HG02763 (cell line): ENCODE data around the gene SFN.
A peak's percentile ranks its signal among the peaks of the same experiment; 100 is the strongest.
"Not testable (repeated sequence)": the region's sequence is repeated elsewhere in the genome, so short reads cannot be mapped to it uniquely, and the experiment has no call there.

ENCODE experiments used
- ATAC-seq: cut with Tn5 transposase; IDR thresholded peaks from one replicate; pipeline ENCODE4 v1.9.1; 2021; ENCODE audit warnings: mild to moderate bottlenecking, moderate library complexity; ENCODE audit not compliant: unreplicated experiment

The SFN gene

GRCh38 chr1:26838474-26839338, 24.2 kb upstream of the SFN start:
- ATAC-seq: peak; percentile 83

DNA sequence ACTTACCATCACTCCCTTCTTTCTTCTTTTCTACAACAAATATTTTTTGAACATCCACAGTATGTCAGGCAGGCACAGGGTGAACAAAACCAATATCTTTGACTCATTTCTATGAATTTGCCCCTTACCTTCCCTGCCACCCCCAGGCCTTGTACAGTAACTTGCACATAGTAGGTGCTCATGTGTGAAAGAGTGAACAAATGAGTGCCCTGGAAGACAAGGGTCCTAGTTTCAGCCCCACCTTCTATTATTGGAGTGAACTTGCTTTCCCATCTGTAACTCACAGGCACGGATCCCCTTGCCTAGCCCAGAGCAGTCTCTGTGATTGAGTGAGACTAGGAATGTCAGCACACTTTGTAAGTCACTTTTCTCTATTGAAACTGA, 23.6 kb upstream of the SFN start:
- ATAC-seq: no peak

- no peak for ATAC-seq
Observed at GRCh38 chr1:26839779-26840178, 23.2 kb upstream of the SFN start.

DNA sequence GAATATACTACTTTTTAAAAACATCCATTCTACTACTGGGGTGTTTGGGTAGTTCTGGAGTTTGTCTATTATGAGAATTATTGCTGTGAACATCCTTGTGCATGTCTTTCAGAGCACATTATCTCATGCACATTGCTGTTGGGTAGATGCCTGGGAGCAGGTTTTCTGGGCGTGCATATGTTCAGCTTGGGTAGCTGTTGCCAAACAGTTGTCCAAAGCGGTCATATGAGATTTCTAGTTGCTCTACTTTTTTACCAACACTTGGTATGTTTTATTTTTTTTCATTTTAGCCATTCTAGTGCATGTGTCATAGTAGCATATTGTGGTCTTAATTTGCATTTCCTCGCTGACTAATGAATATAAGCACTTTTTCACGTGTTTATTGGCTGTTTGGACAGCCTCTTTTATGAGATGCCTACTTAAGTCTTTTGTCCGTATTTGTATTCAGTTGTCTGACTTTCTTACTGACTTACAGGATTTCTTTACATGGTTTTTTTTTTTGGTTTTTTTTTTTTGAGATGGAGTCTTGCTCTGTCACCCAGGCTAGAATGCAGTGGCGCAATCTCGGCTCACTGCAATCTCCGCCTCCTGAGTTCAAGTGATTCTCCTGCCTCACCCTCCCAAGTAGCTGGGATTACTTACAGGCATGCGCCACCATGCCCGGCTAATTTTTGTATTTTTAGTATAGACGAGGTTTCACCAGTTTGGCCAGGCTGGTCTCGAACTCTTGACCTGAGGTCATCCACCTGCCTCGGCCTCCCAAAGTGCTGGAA, 18.3 kb upstream of the SFN start:
- ATAC-seq: no peak

DNA sequence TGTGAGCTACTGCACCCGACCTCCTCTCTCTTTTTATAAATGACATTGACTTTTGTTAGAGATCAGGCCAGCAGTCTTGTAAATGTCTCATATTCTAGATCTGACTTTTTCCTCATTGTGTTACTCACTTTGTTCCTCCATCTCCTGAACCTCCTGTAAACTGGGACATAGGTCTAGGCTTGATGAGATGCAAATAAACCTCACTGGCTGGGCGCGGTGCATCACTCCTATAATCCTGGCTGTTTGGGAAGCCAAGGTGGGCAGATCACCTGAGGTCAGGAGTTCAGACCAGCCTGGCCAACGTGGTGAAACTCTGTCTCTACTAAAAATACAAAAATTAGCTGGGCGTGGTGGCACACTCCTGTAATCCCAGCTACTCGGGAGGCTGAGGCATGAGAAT, 15.1 kb upstream of the SFN start:
- ATAC-seq: not testable (repeated sequence)

DNA sequence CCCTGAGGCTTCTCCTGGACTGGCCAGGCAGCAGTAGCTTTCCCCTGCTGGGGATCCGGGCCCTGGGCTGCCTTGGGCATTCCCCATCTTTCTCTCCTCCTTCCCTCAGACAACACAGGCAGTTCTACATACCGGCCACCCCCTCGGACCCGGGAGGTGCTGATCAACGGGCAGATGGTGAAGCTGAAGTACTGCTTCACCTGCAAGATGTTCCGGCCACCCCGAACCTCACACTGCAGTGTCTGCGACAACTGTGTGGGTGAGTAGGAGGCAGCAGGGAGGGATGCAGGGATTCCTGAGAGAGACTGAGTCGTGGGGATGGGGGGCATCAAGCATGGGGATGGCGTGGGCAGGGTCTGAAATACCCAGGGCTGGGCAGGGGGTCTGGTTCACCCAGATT, 14.4 kb upstream of the SFN start:
- ATAC-seq: no peak

- ATAC-seq: no peak
Observed at GRCh38 chr1:26848941-26849774, 13.8 kb upstream of the SFN start.

DNA sequence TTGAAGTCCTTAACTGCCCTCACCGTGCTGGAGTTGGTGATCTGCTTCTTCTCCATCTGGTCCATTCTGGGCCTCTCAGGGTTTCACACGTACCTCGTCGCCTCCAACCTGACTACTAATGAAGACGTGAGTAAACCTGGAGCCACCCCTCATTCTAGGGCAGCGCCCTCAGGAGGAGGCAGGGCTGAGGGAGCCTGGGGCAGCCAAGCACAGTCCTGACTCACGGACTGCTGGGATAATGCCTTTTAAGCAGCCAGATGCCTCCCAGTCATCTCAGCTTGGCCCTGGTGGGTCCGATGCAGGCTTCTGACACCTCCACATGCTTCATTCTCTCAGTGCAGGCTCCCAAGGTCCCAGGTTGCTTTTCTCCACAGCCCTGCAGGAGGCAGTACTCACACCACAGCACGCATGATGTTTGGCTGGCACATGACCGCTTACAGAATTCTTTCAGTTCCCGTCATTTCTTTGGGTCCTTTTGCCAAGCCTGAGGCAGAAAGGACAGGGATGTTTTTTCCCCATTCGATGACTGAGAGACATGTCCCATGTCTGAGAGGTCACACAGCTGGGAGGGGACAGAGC, 11.8 kb upstream of the SFN start:
- ATAC-seq: no peak

GRCh38 chr1:26852701-26853100, 10.2 kb upstream of the SFN start:
- no peak for ATAC-seq

GRCh38 chr1:26853156-26853555, 9.8 kb upstream of the SFN start:
- ATAC-seq: no peak

GRCh38 chr1:26853600-26853999, 9.3 kb upstream of the SFN start:
- no peak for ATAC-seq

- no peak for ATAC-seq
Observed at GRCh38 chr1:26854906-26855305, 8.0 kb upstream of the SFN start.

- ATAC-seq: no peak
Observed at GRCh38 chr1:26855636-26856035, 7.3 kb upstream of the SFN start.

GRCh38 chr1:26856181-26856580, 6.8 kb upstream of the SFN start:
- no peak for ATAC-seq

DNA sequence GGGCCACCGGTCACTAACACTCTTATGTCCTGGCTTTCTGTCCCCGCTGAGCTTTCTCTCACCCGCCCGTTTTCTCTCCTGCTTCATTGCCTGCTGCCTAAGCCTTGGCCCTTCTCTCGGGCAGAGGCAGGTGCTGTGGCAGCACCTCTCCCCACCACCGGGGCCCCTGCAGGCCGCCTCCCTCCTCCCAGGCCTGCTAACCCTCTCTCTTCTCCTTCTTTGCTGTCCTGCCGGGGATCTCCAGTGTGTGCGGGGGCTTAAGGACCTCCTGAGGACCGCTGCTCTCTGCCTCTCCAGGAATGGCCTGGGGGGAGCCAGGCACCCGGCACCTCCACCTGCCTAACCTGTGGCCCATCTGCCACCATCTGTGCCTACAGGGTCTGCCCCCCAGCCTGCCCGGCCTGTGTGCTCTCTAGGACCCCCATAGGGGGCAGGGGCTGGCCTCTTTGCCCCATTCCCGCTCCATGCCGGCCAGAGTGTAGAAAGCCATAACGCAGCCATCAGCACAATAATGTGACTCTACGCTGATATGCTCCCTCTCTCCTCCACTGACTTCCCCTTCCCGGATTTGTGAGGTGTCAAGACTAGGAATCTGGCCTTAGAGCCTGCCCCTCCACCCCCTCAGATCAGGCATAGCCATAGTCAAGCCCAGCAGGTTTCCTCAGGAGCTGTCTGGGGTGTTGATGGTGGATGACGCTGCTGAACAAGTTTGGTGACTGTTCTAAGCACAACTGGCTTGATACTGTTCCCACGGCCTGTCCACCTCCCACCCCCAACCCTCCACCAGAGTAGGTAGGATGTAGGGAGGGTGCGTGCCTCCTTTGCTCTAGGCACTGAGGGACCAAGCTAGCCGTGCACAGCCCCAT, 6.1 kb upstream of the SFN start:
- ATAC-seq: no peak

GRCh38 chr1:26857473-26858060, 5.4 kb upstream of the SFN start:
- no peak for ATAC-seq

GRCh38 chr1:26858160-26858559, 4.8 kb upstream of the SFN start:
- no peak for ATAC-seq

DNA sequence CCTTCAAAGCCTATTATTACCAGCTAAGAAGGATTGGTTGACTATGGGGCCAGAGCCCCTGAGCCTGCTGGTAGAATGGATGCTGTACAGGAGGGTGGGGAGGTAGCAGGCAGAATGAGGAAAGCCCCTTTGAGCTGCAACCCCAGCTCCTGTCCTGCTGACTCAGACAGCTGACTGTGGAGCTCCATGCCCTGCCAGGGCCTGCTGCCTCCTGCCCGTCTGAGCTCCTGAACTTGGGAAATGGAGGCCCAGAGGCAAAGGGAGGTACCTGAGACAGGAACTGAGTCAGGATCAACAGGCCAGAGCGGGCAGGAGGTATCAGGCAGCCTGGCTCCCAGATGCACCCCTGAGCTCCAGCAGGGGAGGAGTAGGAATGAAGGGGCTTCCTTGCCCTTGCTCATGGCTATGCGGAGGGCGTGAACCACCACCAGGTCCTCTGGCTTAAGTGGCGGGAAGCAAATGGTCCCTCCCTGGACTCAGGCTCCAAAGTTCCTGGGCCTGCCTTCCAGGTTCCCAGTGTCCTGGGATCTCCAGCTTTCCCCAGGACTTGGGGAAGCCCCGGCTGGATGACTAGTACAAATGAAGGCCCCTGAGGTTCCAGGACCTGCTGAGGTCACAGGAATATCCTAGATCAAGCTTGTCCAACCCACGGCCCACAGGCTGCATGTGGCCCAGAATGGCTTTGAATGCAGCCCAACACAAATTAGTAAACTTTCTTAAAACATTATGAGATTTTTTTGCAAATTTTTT, 3.9 kb upstream of the SFN start:
- no peak for ATAC-seq

DNA sequence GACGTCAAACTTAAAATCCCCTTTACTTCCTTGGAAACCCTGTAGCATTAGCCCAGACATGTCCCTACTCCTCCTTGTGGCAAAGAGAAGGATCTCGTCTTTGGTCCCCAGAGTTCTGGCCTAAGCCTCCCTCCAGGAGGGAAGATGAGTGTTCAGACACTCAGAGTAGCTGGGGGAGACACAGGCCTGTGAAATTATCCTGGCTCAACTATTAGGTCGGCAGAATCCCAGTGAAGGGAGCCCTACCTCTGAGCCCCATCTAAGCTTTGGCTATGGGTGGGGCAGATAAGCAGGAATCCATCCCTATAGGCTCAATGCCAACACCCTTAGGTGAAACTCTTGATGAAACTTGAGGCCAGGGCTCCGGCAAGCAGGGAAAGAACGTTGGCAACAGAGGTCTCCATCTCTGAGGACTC, 1.7 kb upstream of the SFN start:
- no peak for ATAC-seq
